ENCODE measurements around the gene EIF3A. TPM values are rescaled to one million over a fixed set of nuclear protein-coding genes. Genes with fewer than 3 reads are reported as not detected.

EIF3A gene
- total RNA-seq, 1 donor from 2014 or later = 96.9 TPM

DNA sequence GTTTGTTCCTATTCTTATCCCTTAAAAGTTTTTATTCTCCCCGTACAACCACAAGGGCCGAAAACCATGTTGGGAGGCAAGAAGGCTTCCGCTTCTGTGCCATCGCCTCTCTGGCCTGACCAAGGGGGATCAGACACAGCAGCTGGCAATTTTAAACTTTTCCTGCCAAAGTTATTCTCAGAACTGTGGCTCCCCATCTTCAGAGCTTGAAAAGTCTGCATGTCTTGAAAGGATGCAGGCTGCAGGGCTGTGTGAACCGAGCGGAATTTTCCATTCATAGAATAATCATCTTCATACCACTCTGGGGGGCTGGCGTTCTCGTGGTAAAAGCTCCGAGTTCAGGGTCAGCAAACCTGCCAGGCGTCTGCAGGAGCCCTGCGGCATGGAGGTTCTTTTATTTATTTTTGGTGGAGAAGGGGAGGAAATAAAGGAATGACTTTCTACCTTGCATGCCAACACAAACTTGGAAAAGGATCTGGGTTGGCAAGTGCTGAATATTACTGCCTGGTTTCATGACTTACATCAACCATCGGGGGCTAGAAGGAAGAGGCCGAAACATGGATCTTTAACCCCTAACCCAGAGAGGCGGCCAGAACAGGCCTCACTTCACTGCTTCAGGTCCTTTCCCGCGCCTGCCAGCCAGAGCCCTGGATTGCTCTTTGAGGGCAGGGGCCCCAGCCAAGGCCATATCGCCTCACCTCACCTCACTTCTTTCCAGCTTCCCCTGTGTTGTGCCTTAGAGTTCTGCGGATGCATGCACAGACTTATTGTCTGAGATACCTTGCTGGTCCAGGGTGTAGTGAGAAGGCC lies 54.1 kb downstream of the EIF3A start:
- DNase-seq = no peak
- intact Hi-C loops (cut with DNase I) = no loop called here
- Histone ChIP-seq H3K4me1 (peaks cover 13% of the 10 kb centered on the region), H3K27me3 (no peaks in the 10 kb centered on the region), H3K4me3 (no peak overlapping the region), H3K36me3 (no peaks in the 10 kb centered on the region), H3K27ac (peak overlapping the region; percentile 68), H3K9me3 (no peaks in the 10 kb centered on the region)
- TF ChIP-seq, protein P1, sequence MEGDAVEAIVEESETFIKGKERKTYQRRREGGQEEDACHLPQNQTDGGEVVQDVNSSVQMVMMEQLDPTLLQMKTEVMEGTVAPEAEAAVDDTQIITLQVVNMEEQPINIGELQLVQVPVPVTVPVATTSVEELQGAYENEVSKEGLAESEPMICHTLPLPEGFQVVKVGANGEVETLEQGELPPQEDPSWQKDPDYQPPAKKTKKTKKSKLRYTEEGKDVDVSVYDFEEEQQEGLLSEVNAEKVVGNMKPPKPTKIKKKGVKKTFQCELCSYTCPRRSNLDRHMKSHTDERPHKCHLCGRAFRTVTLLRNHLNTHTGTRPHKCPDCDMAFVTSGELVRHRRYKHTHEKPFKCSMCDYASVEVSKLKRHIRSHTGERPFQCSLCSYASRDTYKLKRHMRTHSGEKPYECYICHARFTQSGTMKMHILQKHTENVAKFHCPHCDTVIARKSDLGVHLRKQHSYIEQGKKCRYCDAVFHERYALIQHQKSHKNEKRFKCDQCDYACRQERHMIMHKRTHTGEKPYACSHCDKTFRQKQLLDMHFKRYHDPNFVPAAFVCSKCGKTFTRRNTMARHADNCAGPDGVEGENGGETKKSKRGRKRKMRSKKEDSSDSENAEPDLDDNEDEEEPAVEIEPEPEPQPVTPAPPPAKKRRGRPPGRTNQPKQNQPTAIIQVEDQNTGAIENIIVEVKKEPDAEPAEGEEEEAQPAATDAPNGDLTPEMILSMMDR (IDR thresholded peaks at IDR 0.05) = no peak
- no peak for ATAC-seq

DNA sequence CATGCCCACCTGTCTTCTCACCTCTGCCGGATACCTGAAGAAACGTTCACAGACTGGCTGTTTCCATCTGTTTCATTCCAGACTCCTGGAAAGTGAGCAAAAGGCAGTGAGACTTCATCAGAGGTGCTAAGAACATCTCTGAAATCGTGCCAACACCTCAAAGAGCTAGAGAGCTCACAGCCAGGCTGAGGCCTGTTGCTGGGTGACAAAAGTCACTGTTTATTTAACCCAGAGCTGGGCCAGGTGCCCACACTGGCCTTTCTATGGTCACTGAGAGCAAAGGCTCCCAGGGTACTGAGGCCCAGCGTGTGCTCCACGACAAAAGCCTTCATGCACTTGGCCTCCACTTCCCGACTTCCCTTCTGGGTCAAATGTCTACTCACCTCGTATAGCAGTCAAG lies 54.8 kb downstream of the EIF3A start:
- Histone ChIP-seq H3K4me3 (no peak overlapping the region), H3K27me3 (no peaks in the 10 kb centered on the region), H3K27ac (peak overlapping the region; percentile 68), H3K4me1 (peaks cover 11% of the 10 kb centered on the region), H3K9me3 (no peaks in the 10 kb centered on the region), H3K36me3 (no peaks in the 10 kb centered on the region)
- DNase-seq = no peak
- ATAC-seq = peak; percentile 26
- TF ChIP-seq, protein P1 (IDR thresholded peaks at IDR 0.05) = no peak
- intact Hi-C loops (cut with DNase I) = no loop called here

DNA sequence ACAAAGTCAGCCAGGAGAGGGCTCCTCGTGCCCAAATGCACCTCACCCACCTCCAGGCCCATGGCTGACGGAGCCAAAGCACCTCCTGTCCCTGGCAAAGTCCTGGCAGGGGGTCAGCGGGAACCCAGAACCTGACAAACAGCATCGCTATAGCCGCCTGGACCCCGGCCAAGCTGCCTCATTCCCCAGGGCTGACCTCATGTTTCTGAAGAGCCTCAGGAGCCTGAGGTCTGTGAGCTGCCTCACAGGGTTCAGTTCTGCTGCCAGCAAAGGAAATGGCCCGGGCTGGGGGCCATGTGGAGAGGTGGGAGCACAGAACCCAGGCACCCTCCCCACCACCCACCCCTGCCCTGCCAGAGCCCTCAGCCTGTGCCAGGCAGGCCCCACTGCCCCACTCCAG lies 55.3 kb downstream of the EIF3A start:
- ATAC-seq = peak; percentile 58
- H3K9me3 ChIP-seq = no peaks in the 10 kb centered on the region
- H3K4me3 ChIP-seq = no peak overlapping the region
- intact Hi-C loops (cut with DNase I) = no loop called here
- DNase-seq = peak; percentile 94
- TF ChIP-seq, protein P1 (IDR thresholded peaks at IDR 0.05) = no peak
- no peaks in the 10 kb centered on the region for H3K27me3 ChIP-seq
- no peaks in the 10 kb centered on the region for H3K36me3 ChIP-seq
- peaks cover 9% of the 10 kb centered on the region for H3K4me1 ChIP-seq
- H3K27ac ChIP-seq = peak overlapping the region; percentile 68

DNA sequence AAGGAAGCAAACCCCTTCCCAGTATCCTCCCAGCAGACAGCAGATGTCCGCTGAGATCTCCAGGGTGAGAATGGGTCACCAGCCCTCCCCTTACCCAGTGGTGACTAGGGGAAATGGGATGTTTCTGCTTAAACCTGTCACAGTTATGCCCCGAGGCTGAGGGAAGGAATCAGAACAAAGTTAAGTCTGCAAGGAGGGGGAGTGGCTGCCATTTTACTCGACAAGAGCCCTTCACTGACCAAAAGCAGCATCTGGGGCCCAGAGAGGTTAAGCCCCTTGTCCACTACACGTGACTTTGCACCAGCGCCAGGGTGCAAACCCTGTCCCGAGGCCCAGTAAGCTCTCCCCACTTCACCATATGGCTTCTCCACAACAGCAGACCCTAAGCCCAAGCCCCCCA lies 55.7 kb downstream of the EIF3A start:
- Histone ChIP-seq H3K9me3 (no peaks in the 10 kb centered on the region), H3K27me3 (no peaks in the 10 kb centered on the region), H3K4me1 (peaks cover 9% of the 10 kb centered on the region), H3K27ac (peak overlapping the region; percentile 68), H3K36me3 (no peaks in the 10 kb centered on the region), H3K4me3 (no peak overlapping the region)
- no peak for ATAC-seq
- TF ChIP-seq, protein P1 (IDR thresholded peaks at IDR 0.05) = no peak
- intact Hi-C loops (cut with DNase I) = no loop called here
- no peak for DNase-seq

DNA sequence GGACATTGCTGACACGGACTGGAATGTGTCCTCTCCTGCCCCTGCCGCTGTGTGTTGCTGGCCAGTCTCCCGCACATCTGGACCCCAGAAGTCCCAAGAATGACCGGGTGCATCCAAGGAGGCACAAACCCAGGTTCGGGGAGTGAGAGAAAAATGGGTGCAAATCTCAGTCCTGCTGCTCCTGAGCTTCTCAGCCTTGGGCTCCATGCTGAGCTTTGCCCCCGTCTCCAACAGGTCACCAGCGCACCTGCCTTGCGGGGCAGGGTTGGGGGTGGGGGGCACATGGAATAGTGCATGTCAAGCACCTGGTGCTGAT lies 57.1 kb downstream of the EIF3A start:
- TF ChIP-seq, protein P1 (IDR thresholded peaks at IDR 0.05) = no peak
- no peak for DNase-seq
- ATAC-seq = no peak
- Histone ChIP-seq H3K9me3 (no peaks in the 10 kb centered on the region), H3K36me3 (no peaks in the 10 kb centered on the region), H3K4me3 (no peak overlapping the region), H3K27ac (no peak overlapping the region), H3K4me1 (peaks cover 9% of the 10 kb centered on the region), H3K27me3 (no peaks in the 10 kb centered on the region)
- intact Hi-C loops (cut with DNase I) = no loop called here
